Ascending aorta (tissue), 2 donors: Measurements from ENCODE around the gene BMPR1A. TPM values are rescaled to one million over a fixed set of nuclear protein-coding genes. Genes with fewer than 3 reads are reported as not detected.
A peak's percentile ranks its signal among the peaks of the same experiment; 100 is the strongest.

Experiments used
- DNase-seq, 2 donors: peaks; one replicate each; pipeline ENCODE4 v3.0.0-alpha.2; 2019; ENCODE audit warnings: low spot score in 2 of 2
- H3K27ac ChIP-seq, 2 donors: fragments of 200-600 bp; sonication (generic); one replicate each; pipeline ENCODE4 v1.5.1; 2016 to 2017; ENCODE audit warnings: mild to moderate bottlenecking in 1 of 2
- H3K27me3 ChIP-seq: fragments of 200-600 bp; sonication (generic); one replicate; pipeline ENCODE4 v1.5.1; 2017
- H3K36me3 ChIP-seq, 2 donors: fragments of 200-600 bp; sonication (generic); one replicate each; pipeline ENCODE4 v1.5.1; 2016
- H3K4me1 ChIP-seq, 2 donors: fragments of 200-600 bp; sonication (generic); one replicate each; pipeline ENCODE4 v1.5.1; 2016 to 2017; ENCODE audit warnings: mild to moderate bottlenecking in 1 of 2
- H3K4me3 ChIP-seq, 2 donors: fragments of 200-600 bp; sonication (generic); one replicate each; pipeline ENCODE4 v1.5.1; 2016 to 2017; ENCODE audit warnings: mild to moderate bottlenecking in 1 of 2
- H3K9me3 ChIP-seq, 2 donors: fragments of 200-600 bp; sonication (generic); one replicate each; pipeline ENCODE4 v1.5.1; 2016
- CTCF ChIP-seq, 3 experiments: fragments of 200-600 bp in 2 of 3; fragments of 450-650 bp in 1 of 3; sonication (generic) in 2 of 3; IDR thresholded peaks; one replicate each; pipeline ENCODE4 v1.5.1; 2016 to 2019; ENCODE audit warnings: antibody characterized with exemption in 3 of 3, mild to moderate bottlenecking in 1 of 3, moderate library complexity in 1 of 3
- intact Hi-C: fragments of 100-400 bp; cut with DNase I; formaldehyde crosslinking; loops from one replicate; pipeline ENCODE4 v1.15.1; 2023
- total RNA-seq: library from RNA; depleted of rRNA; stranded (reverse); fragments of >200 nt; gene quantifications from one replicate; pipeline ENCODE4 v1.1.0, GENCODE V29; 2016

Gene BMPR1A
- total RNA-seq, 1 donor from 2014 or later = 12.9 TPM

- no peak overlapping the region for H3K4me3 ChIP-seq
- no peak for TF ChIP-seq CTCF (IDR thresholded peaks at IDR 0.05)
- H3K36me3 ChIP-seq = peaks cover 38 to 42% of the 10 kb centered on the region in 2 donors
- H3K27me3 ChIP-seq = no peaks in the 10 kb centered on the region
- peaks cover 2 to 8% of the 10 kb centered on the region in 2 donors for H3K4me1 ChIP-seq
- no peak for DNase-seq
- intact Hi-C loops = loop anchor here (2.0 to 5.0 kb wide), 3 partner anchors 17 to 248 kb away; partner anchors contain the start of genes BMPR1A, MMRN2 and SNCG
- peak overlapping the region; percentile 21 to 98 for H3K27ac ChIP-seq
- H3K9me3 ChIP-seq = no peaks in the 10 kb centered on the region
Measured at GRCh38 chr10:86709396-86710185, 46.8 kb upstream of the BMPR1A start.

GRCh38 chr10:86710987-86711512, 45.4 kb upstream of the BMPR1A start:
- peak overlapping the region; percentile 98 for H3K27ac ChIP-seq
- DNase-seq = peak; percentile 58 to 94
- no peaks in the 10 kb centered on the region for H3K9me3 ChIP-seq
- H3K36me3 ChIP-seq = peaks cover 29 to 34% of the 10 kb centered on the region in 2 donors
- H3K27me3 ChIP-seq = no peaks in the 10 kb centered on the region
- intact Hi-C loops = loop anchor here (1.0 to 5.0 kb wide), 4 partner anchors 18 to 246 kb away; partner anchors contain the start of genes BMPR1A, MMRN2 and SNCG
- peaks cover 2 to 8% of the 10 kb centered on the region in 2 donors for H3K4me1 ChIP-seq
- TF ChIP-seq CTCF (IDR thresholded peaks at IDR 0.05) = peak; percentile 79 to 98 (median 89)
- H3K4me3 ChIP-seq = peak overlapping the region; percentile 83 to 89

GRCh38 chr10:86711513-86712316, 44.7 kb upstream of the BMPR1A start:
- Histone ChIP-seq H3K36me3 (peaks cover 26 to 28% of the 10 kb centered on the region in 2 donors), H3K27ac (peak overlapping the region; percentile 98), H3K27me3 (no peaks in the 10 kb centered on the region), H3K9me3 (no peaks in the 10 kb centered on the region), H3K4me1 (peaks cover 2 to 8% of the 10 kb centered on the region in 2 donors), H3K4me3 (peak overlapping the region; percentile 83 to 89)
- no peak for TF ChIP-seq CTCF (IDR thresholded peaks at IDR 0.05)
- DNase-seq = peak in 1 of 2 donors; percentile 78
- intact Hi-C loops = loop anchor here (1.0 to 5.0 kb wide), 4 partner anchors 19 to 246 kb away; partner anchors contain the start of genes BMPR1A, MMRN2 and SNCG

- intact Hi-C loops = loop anchor here (5.0 kb wide), 1 partner anchor 245 kb away; the partner anchor contains the start of genes MMRN2 and SNCG
- Histone ChIP-seq H3K4me1 (peaks cover 2 to 8% of the 10 kb centered on the region in 2 donors), H3K9me3 (no peaks in the 10 kb centered on the region), H3K27ac (peak overlapping the region; percentile 98), H3K36me3 (peaks cover 24 to 26% of the 10 kb centered on the region in 2 donors), H3K27me3 (no peaks in the 10 kb centered on the region), H3K4me3 (peak overlapping the region; percentile 83 to 89)
- no peak for DNase-seq
- no peak for TF ChIP-seq CTCF (IDR thresholded peaks at IDR 0.05)
Measured at GRCh38 chr10:86712317-86712707, 44.1 kb upstream of the BMPR1A start.

- intact Hi-C loops = no loop called here
- peaks cover 2 to 8% of the 10 kb centered on the region in 2 donors for H3K4me1 ChIP-seq
- no peaks in the 10 kb centered on the region for H3K9me3 ChIP-seq
- no peak overlapping the region for H3K4me3 ChIP-seq
- TF ChIP-seq CTCF (IDR thresholded peaks at IDR 0.05) = no peak
- DNase-seq = no peak
- no peak overlapping the region for H3K27ac ChIP-seq
- no peaks in the 10 kb centered on the region for H3K27me3 ChIP-seq
- peaks cover 14 to 36% of the 10 kb centered on the region in 2 donors for H3K36me3 ChIP-seq
Measured at GRCh38 chr10:86715156-86715795, 41.1 kb upstream of the BMPR1A start.
